Stimulated activated CD8-positive, alpha-beta memory T cell treated with anti-CD3 and anti-CD28 coated beads, Interleukin-7, amount 100 ng/mL, for 4 hours (primary cell): ENCODE data around the gene CCDC60.

Experiments used
- DNase-seq, 2 donors: peaks; one replicate each; pipeline ENCODE4 v3.0.0-alpha.2; 2020; ENCODE audit warnings: low read depth in 2 of 2

CCDC60 gene

GRCh38 chr12:119446459-119446858 lies 111.9 kb downstream of the CCDC60 start:
- no peak for DNase-seq

- DNase-seq = no peak
Measured at GRCh38 chr12:119447126-119447525, 112.6 kb downstream of the CCDC60 start.

- no peak for DNase-seq
Measured at GRCh38 chr12:119447618-119448017, 113.1 kb downstream of the CCDC60 start.

GRCh38 chr12:119448611-119449131 lies 114.1 kb downstream of the CCDC60 start:
- DNase-seq = no peak

- no peak for DNase-seq
Measured at GRCh38 chr12:119450771-119451170, 116.2 kb downstream of the CCDC60 start.

GRCh38 chr12:119456824-119457223 lies 122.3 kb downstream of the CCDC60 start:
- DNase-seq = no peak

- DNase-seq = no peak
Measured at GRCh38 chr12:119457271-119457670, 122.7 kb downstream of the CCDC60 start.

GRCh38 chr12:119459481-119459880 lies 125.0 kb downstream of the CCDC60 start:
- no peak for DNase-seq

GRCh38 chr12:119460876-119461275 lies 126.3 kb downstream of the CCDC60 start:
- no peak for DNase-seq

- DNase-seq = no peak
Measured at GRCh38 chr12:119461636-119462214, 127.2 kb downstream of the CCDC60 start.

GRCh38 chr12:119463211-119463926 lies 128.8 kb downstream of the CCDC60 start:
- DNase-seq = no peak

GRCh38 chr12:119468296-119468695 lies 133.8 kb downstream of the CCDC60 start:
- no peak for DNase-seq

- no peak for DNase-seq
Measured at GRCh38 chr12:119475650-119476049, 141.1 kb downstream of the CCDC60 start.

- no peak for DNase-seq
Measured at GRCh38 chr12:119476951-119477350, 142.4 kb downstream of the CCDC60 start.

GRCh38 chr12:119479121-119479561 lies 144.6 kb downstream of the CCDC60 start:
- no peak for DNase-seq

- DNase-seq = no peak
Measured at GRCh38 chr12:119480551-119480950, 146.0 kb downstream of the CCDC60 start.

GRCh38 chr12:119486599-119487154 lies 152.1 kb downstream of the CCDC60 start:
- DNase-seq = no peak

- no peak for DNase-seq
Measured at GRCh38 chr12:119491814-119492213, 157.3 kb downstream of the CCDC60 start.

GRCh38 chr12:119500209-119500608 lies 165.7 kb downstream of the CCDC60 start:
- no peak for DNase-seq

- no peak for DNase-seq
Measured at GRCh38 chr12:119501052-119501451, 166.5 kb downstream of the CCDC60 start.

- no peak for DNase-seq
Measured at GRCh38 chr12:119505001-119505400, 170.5 kb downstream of the CCDC60 start.

GRCh38 chr12:119512772-119513497 lies 178.4 kb downstream of the CCDC60 start:
- DNase-seq = no peak
